HepG2 (cell line): ENCODE measurements around the gene DNMT3A. TPM values are rescaled to one million over a fixed set of nuclear protein-coding genes. Genes with fewer than 3 reads are reported as not detected.

Source experiments
- ATAC-seq: fragments of 200-7000 bp; cut with Tn5 transposase; 3 replicates; pipeline ENCODE4 v1.9.1; 2020; ENCODE audit warnings: mild to moderate bottlenecking, moderate library complexity
- BruUV-seq: library from RNA; stranded (reverse); fragments of 400-500 nt; replicated peaks from 2 replicates; lab custom pipeline; 2021; lab: Mats Ljungman, UMichigan
- CTCF ChIA-PET: fragments of 300-600 bp; formaldehyde crosslinking; extraction: SDS; loops from one replicate; lab custom pipeline; 2021; ENCODE audit warnings: low total read pairs, inconsistent platforms, low intra/inter-chr PET ratio; lab: Yijun Ruan, JAX
- POLR2A ChIA-PET: fragments of 350-600 bp; sonication (Branson Sonifier 250); formaldehyde crosslinking; loops from one replicate; lab custom pipeline; 2020; ENCODE audit warnings: antibody characterized with exemption, inconsistent platforms; lab: Yijun Ruan, JAX
- DNase-seq: peaks from one replicate; pipeline ENCODE4 v3.0.0-alpha.2; 2015; ENCODE audit warnings: low spot score
- FAIRE-seq: peaks from 3 replicates; lab custom pipeline; 2011; peaks lifted over from hg19 to GRCh38; lab: Jason Lieb, UNC
- H2AFZ ChIP-seq: one replicate; pipeline ENCODE4 v1.6.1; 2011; ENCODE audit warnings: low read length, inconsistent platforms
- H3K27ac ChIP-seq: fragments of 300-600 bp; 3 replicates; pipeline ENCODE4 v1.8.0; 2011; ENCODE audit warnings: mixed run types, mild to moderate bottlenecking, mixed read lengths, low read length, inconsistent platforms; ENCODE audit not compliant: insufficient read depth; ENCODE audit errors: extremely low read length
- H3K27me3 ChIP-seq, 2 experiments: fragments of 200-600 bp in 1 of 2; 2 replicates in 1 of 2; 3 replicates in 1 of 2; pipeline versions ENCODE4 v1.6.0 to v1.8.0; 2011; ENCODE audit warnings: low read length in 2 of 2, mild to moderate bottlenecking in 2 of 2, moderate library complexity in 2 of 2, inconsistent platforms in 1 of 2; ENCODE audit not compliant: insufficient read depth in 2 of 2, control insufficient read depth in 1 of 2
- H3K36me3 ChIP-seq, 2 experiments: fragments of 200-600 bp in 1 of 2; replicated peaks in 1 of 2; 2 replicates in 1 of 2; 3 replicates in 1 of 2; pipeline versions ENCODE4 v1.5.1 to v1.8.0; 2011; ENCODE audit warnings: low read length in 2 of 2, inconsistent platforms in 1 of 2; ENCODE audit not compliant: insufficient read depth in 2 of 2, control insufficient read depth in 1 of 2
- H3K4me1 ChIP-seq: 2 replicates; pipeline ENCODE4 v1.5.1; 2012; ENCODE audit warnings: low read length, inconsistent platforms; ENCODE audit not compliant: insufficient read depth
- H3K4me2 ChIP-seq: 2 replicates; pipeline ENCODE4 v1.6.0; 2011; ENCODE audit warnings: low read depth, low read length, inconsistent platforms
- H3K4me3 ChIP-seq, 3 experiments: fragments of 200-600 bp in 1 of 3; sonication (generic), shearing (Covaris generic) in 1 of 3; replicated peaks in 1 of 3; 2 replicates each; pipeline ENCODE4 v1.5.1; 2011 to 2016; ENCODE audit warnings: low read length in 3 of 3, inconsistent platforms in 2 of 3, low read depth in 2 of 3, mild to moderate bottlenecking in 2 of 3, control low read depth in 1 of 3, mixed read lengths in 1 of 3; ENCODE audit not compliant: insufficient read depth in 1 of 3
- H3K79me2 ChIP-seq: one replicate; pipeline ENCODE4 v1.6.1; 2011; ENCODE audit warnings: low read length, inconsistent platforms; ENCODE audit not compliant: insufficient read depth
- H3K9ac ChIP-seq: 2 replicates; pipeline ENCODE4 v1.6.0; 2011; ENCODE audit warnings: mild to moderate bottlenecking, low read depth, low read length, inconsistent platforms; ENCODE audit not compliant: insufficient read depth
- H3K9me3 ChIP-seq: 2 replicates; pipeline ENCODE4 v1.5.1; 2012; ENCODE audit warnings: mild to moderate bottlenecking, low read length
- H4K20me1 ChIP-seq: 2 replicates; pipeline ENCODE4 v1.6.0; 2011; ENCODE audit warnings: inconsistent platforms, mild to moderate bottlenecking, low read length, moderate library complexity; ENCODE audit not compliant: insufficient read depth
- GABPB1 ChIP-seq: IDR thresholded peaks from 2 replicates; pipeline ENCODE4 v1.6.1; 2016; ENCODE audit warnings: mild to moderate bottlenecking, missing genetic modification reagents, moderate library complexity, missing compliant biosample characterization
- KDM5B ChIP-seq: sonication (generic); formaldehyde crosslinking; IDR thresholded peaks from 2 replicates; pipeline ENCODE4 v1.4.0; 2020; ENCODE audit warnings: missing genetic modification reagents, mild to moderate bottlenecking, borderline replicate concordance
- KLF6 ChIP-seq: IDR thresholded peaks from 2 replicates; pipeline ENCODE4 v1.8.0; 2016; ENCODE audit warnings: missing biosample characterization, missing genetic modification reagents
- NFIB ChIP-seq: sonication (generic); formaldehyde crosslinking; IDR thresholded peaks from 2 replicates; pipeline ENCODE4 v1.9.0; 2021; ENCODE audit warnings: missing genetic modification reagents, mild to moderate bottlenecking, borderline replicate concordance
- POLR2A ChIP-seq, 2 experiments: IDR thresholded peaks; 2 replicates each; pipeline ENCODE4 v1.6.1; 2011; ENCODE audit warnings: low read depth in 2 of 2, low read length in 2 of 2, mild to moderate bottlenecking in 1 of 2, moderate library complexity in 1 of 2; ENCODE audit not compliant: insufficient read depth in 1 of 2
- RAD51 ChIP-seq: fragments of 450-650 bp; IDR thresholded peaks from 2 replicates; pipeline ENCODE4 v1.6.1; 2016; ENCODE audit warnings: borderline replicate concordance
- RBM22 ChIP-seq: fragments of 200-400 bp; formaldehyde crosslinking; optimal IDR thresholded peaks from 2 replicates; pipeline ENCODE3; 2017; ENCODE audit warnings: mild to moderate bottlenecking, low read length, moderate library complexity
- SAP130 ChIP-seq: IDR thresholded peaks from 2 replicates; pipeline ENCODE4 v1.6.1; 2016; ENCODE audit warnings: low read depth
- ZFY ChIP-seq: sonication (generic); formaldehyde crosslinking; IDR thresholded peaks from 2 replicates; pipeline ENCODE4 v1.4.0; 2020; ENCODE audit warnings: missing genetic modification reagents
- ZNF121 ChIP-seq: sonication (generic); formaldehyde crosslinking; IDR thresholded peaks from 2 replicates; pipeline ENCODE4 v1.5.0; 2020; ENCODE audit warnings: mild to moderate bottlenecking, missing genetic modification reagents
- ZNF598 ChIP-seq: sonication (generic); formaldehyde crosslinking; IDR thresholded peaks from 2 replicates; pipeline ENCODE4 v1.5.1; 2020; ENCODE audit warnings: mild to moderate bottlenecking, missing genetic modification reagents, borderline replicate concordance
- WGBS: methylation state at CpG from one replicate; pipeline ENCODE4 v1.1.6; 2017; ENCODE audit warnings: low lambda C conversion rate; 5-methylcytosine and 5-hydroxymethylcytosine counted together
- in situ Hi-C: cut with HindIII; loops from 2 replicates; pipeline ENCODE4 v1.10.0; 2017; ENCODE audit warnings: low pct_unique_long_range_greater_than_20kb; ENCODE audit not compliant: extremely low pct_ligation_motif_present
- intact Hi-C: fragments of 100-400 bp; cut with micrococcal nuclease; formaldehyde crosslinking; loops from one replicate; pipeline ENCODE4 v1.10.0; 2022; ENCODE audit not compliant: unreplicated experiment
- polyA plus RNA-seq, 8 experiments: library from polyadenylated mRNA; depleted of rRNA in 3 of 8; stranded (reverse) in 7 of 8; unstranded in 1 of 8; fragments of >200 nt; fragmentation: Illumina TruSeq in 4 of 8; extraction: Trizol in 4 of 8; gene quantifications; 2 replicates each; pipeline versions ENCODE4 v1.2.1 to v1.2.3, GENCODE V29; 2011 to 2016; ENCODE audit warnings: low read depth in 4 of 8, missing spikeins in 1 of 8, mixed read lengths in 1 of 8; ENCODE audit not compliant: insufficient read depth in 1 of 8
- total RNA-seq, 5 experiments: library from RNA; depleted of rRNA; stranded (reverse); fragments of >200 nt; fragmentation: Illumina TruSeq; extraction: Trizol; gene quantifications; 2 replicates each; pipeline ENCODE4 v1.2.3, GENCODE V29; 2016; ENCODE audit warnings: low read depth in 1 of 5
- TF ChIP-seq, protein P1 (sequence below): sonication (generic); formaldehyde crosslinking; IDR thresholded peaks from 2 replicates; pipeline ENCODE4 v1.5.1; 2020; ENCODE audit warnings: missing genetic modification reagents, mild to moderate bottlenecking, borderline replicate concordance
- TF ChIP-seq, protein P2 (sequence below): sonication (generic); formaldehyde crosslinking; IDR thresholded peaks from 2 replicates; pipeline ENCODE4 v1.5.0; 2020; ENCODE audit warnings: mild to moderate bottlenecking, missing genetic modification reagents, borderline replicate concordance
- TF ChIP-seq, protein P3 (sequence below): sonication (generic); formaldehyde crosslinking; IDR thresholded peaks from 2 replicates; pipeline ENCODE4 v1.5.1; 2020; ENCODE audit warnings: mild to moderate bottlenecking, missing genetic modification reagents, moderate library complexity
- TF ChIP-seq, protein P4 (sequence below): sonication (generic); formaldehyde crosslinking; IDR thresholded peaks from 2 replicates; pipeline ENCODE4 v1.5.0; 2020; ENCODE audit warnings: missing genetic modification reagents, mild to moderate bottlenecking, borderline replicate concordance

Gene DNMT3A
- total and polyA plus RNA-seq, 2 of the 13 experiments (the other 11 are each of a cell fraction or from before 2014, with no cell fraction given) = 14.7 to 29.1 TPM

DNA sequence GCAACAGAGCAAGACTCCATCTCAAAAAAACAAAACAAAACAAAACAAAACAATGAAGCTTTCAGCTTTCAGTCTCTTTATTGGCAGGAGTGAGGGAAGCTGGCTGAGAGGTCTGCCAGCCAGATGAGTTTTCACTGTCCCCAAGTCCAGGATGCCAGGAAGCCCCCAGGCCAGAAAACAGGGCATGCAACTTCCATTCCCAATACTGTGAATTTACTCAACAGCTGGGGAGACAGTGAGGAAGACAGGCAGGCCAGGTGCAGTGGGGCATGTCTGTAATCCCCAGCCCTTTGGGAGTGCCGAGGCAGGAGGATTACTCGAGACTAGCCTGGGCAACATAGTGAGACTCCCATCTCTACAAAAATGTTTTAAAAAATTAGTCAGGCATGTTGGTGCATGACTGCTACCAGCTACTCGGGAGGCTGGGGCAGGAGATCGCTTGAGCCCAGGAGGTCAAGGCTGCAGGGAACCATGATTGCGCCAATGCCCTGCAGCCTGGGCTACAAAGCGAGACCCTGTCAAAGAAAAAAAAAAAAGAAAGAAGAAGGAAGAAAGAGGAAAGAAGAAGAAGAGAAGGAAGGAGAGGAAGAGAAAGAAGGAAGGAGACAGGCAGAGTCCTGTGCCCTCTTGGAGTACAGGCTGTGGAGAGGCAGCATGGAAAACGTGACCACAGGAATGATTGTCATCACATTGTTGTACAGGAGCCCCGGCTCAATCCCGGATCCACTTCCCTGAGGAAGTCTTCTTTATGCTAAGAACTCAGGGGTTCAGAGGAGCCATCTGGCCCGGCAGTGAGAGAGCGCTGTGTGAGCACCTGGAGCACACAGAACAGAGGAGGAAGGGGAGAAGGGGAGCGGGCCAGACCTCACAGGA is 144.2 kb downstream of the DNMT3A start:
- Histone ChIP-seq H2AFZ (no peak overlapping the region), H3K9ac (peak overlapping the region; percentile 3; the same call in 1 of the 2 replicates), H3K4me1 (peaks cover 14% of the 10 kb centered on the region), H3K79me2 (no peaks in the 10 kb centered on the region), H3K27me3 (peaks cover 2 to 9% of the 10 kb centered on the region in 2 experiments; a peak in 3 of 5 replicates), H3K36me3 (no peaks in the 10 kb centered on the region), H3K27ac (no peak overlapping the region), H4K20me1 (no peaks in the 10 kb centered on the region), H3K9me3 (no peaks in the 10 kb centered on the region), H3K4me3 (peak overlapping the region in 2 of 3 experiments; percentile 11 to 23; a peak in 3 of 6 replicates), H3K4me2 (peak overlapping the region; percentile 60)
- ChIA-PET CTCF (interaction anchor here (0.8 to 1.5 kb wide), 2 partner anchors 31 to 222 kb away, joined by 6 to 8 read pairs; no protein-coding TSS in a partner anchor), POLR2A (no interaction called here)
- intact Hi-C loops = loop anchor here (2.0 to 5.0 kb wide), 2 partner anchors 70 to 223 kb away; no protein-coding TSS in a partner anchor
- no peak for FAIRE-seq
- no TSS peak for BruUV-seq
- in situ Hi-C loops = loop anchor here (5.0 kb wide), 1 partner anchor 220 kb away; no protein-coding TSS in a partner anchor
- WGBS = 31% methylated on average over 10 of the region's 12 CpGs
- no peak for DNase-seq
- peak; percentile 59 for ATAC-seq
- TF ChIP-seq, protein P1, sequence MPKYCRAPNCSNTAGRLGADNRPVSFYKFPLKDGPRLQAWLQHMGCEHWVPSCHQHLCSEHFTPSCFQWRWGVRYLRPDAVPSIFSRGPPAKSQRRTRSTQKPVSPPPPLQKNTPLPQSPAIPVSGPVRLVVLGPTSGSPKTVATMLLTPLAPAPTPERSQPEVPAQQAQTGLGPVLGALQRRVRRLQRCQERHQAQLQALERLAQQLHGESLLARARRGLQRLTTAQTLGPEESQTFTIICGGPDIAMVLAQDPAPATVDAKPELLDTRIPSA (CRISPR knock-in tag) = no peak
- TF ChIP-seq ZNF121 (peak; percentile 70), RBM22 (no peak), KLF6 (CRISPR knock-in tag) (0 out of 2 replicates have a peak, but pooled peaks have one; percentile 11), ZFY (CRISPR knock-in tag) (no peak), POLR2A (IDR thresholded peaks at IDR 0.05; ENCODE audit: insufficient read depth in 1 of 2, low read depth in 2 of 2, low read length in 2 of 2) (no peak), SAP130 (0 out of 2 replicates have a peak, but pooled peaks have one; percentile 16), ZNF598 (CRISPR knock-in tag) (0 out of 2 replicates have a peak, but pooled peaks have one; percentile 55), GABPB1 (CRISPR knock-in tag) (no peak; the same call in 1 of the 2 replicates), RAD51 (peak; percentile 90; the same call in 1 of the 2 replicates), KDM5B (CRISPR knock-in tag) (0 out of 2 replicates have a peak, but pooled peaks have one; percentile 11), NFIB (CRISPR knock-in tag) (no peak)
- TF ChIP-seq, protein P2, sequence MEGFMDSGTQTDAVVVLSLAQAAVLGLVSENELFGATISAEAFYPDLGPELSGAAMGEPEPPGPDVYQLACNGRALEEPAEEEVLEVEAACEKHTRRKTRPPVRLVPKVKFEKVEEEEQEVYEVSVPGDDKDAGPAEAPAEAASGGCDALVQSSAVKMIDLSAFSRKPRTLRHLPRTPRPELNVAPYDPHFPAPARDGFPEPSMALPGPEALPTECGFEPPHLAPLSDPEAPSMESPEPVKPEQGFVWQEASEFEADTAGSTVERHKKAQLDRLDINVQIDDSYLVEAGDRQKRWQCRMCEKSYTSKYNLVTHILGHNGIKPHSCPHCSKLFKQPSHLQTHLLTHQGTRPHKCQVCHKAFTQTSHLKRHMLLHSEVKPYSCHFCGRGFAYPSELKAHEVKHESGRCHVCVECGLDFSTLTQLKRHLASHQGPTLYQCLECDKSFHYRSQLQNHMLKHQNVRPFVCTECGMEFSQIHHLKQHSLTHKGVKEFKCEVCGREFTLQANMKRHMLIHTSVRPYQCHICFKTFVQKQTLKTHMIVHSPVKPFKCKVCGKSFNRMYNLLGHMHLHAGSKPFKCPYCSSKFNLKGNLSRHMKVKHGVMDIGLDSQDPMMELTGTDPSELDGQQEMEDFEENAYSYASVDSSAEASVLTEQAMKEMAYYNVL (CRISPR knock-in tag) = 0 out of 2 replicates have a peak, but pooled peaks have one; percentile 66
- TF ChIP-seq, protein P3, sequence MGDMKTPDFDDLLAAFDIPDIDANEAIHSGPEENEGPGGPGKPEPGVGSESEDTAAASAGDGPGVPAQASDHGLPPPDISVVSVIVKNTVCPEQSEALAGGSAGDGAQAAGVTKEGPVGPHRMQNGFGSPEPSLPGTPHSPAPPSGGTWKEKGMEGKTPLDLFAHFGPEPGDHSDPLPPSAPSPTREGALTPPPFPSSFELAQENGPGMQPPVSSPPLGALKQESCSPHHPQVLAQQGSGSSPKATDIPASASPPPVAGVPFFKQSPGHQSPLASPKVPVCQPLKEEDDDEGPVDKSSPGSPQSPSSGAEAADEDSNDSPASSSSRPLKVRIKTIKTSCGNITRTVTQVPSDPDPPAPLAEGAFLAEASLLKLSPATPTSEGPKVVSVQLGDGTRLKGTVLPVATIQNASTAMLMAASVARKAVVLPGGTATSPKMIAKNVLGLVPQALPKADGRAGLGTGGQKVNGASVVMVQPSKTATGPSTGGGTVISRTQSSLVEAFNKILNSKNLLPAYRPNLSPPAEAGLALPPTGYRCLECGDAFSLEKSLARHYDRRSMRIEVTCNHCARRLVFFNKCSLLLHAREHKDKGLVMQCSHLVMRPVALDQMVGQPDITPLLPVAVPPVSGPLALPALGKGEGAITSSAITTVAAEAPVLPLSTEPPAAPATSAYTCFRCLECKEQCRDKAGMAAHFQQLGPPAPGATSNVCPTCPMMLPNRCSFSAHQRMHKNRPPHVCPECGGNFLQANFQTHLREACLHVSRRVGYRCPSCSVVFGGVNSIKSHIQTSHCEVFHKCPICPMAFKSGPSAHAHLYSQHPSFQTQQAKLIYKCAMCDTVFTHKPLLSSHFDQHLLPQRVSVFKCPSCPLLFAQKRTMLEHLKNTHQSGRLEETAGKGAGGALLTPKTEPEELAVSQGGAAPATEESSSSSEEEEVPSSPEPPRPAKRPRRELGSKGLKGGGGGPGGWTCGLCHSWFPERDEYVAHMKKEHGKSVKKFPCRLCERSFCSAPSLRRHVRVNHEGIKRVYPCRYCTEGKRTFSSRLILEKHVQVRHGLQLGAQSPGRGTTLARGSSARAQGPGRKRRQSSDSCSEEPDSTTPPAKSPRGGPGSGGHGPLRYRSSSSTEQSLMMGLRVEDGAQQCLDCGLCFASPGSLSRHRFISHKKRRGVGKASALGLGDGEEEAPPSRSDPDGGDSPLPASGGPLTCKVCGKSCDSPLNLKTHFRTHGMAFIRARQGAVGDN = peak; percentile 27; the same call in 1 of the 2 replicates
- TF ChIP-seq, protein P4, sequence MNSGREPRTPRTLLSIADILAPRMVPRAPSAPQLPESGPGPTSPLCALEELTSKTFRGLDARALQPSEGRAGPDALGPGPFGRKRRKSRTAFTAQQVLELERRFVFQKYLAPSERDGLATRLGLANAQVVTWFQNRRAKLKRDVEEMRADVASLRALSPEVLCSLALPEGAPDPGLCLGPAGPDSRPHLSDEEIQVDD (CRISPR knock-in tag) = no peak
